GM23338 (cell line): ENCODE results near the gene SSH2. TPM values are rescaled to one million over a fixed set of nuclear protein-coding genes. Genes with fewer than 3 reads are reported as not detected.

ENCODE experiments used
- ATAC-seq: fragments of 200-7000 bp; cut with Tn5 transposase; 3 replicates; pipeline ENCODE4 v1.9.1; 2020
- DNase-seq: peaks from one replicate; pipeline ENCODE4 v3.0.0-alpha.2; 2015; ENCODE audit warnings: low spot score
- H2AFZ ChIP-seq: fragments of 200-600 bp; sonication (generic); 2 replicates; pipeline ENCODE4 v1.8.0; 2016; ENCODE audit warnings: antibody characterized with exemption, mild to moderate bottlenecking, moderate library complexity
- H3F3A ChIP-seq: fragments of 200-600 bp; sonication (generic); replicated peaks from 2 replicates; pipeline ENCODE4 v1.8.0; 2017; ENCODE audit warnings: antibody characterized with exemption, mixed run types, low read depth
- H3K27ac ChIP-seq: fragments of 200-600 bp; sonication (generic); 2 replicates; pipeline ENCODE4 v1.6.1; 2016; ENCODE audit warnings: low read depth
- H3K27me3 ChIP-seq: fragments of 200-600 bp; sonication (generic); 2 replicates; pipeline ENCODE4 v1.8.0; 2016; ENCODE audit warnings: mild to moderate bottlenecking, mixed run types, moderate library complexity; ENCODE audit not compliant: insufficient read depth
- H3K36me3 ChIP-seq: fragments of 200-600 bp; sonication (generic); 2 replicates; pipeline ENCODE4 v1.8.0; 2016; ENCODE audit warnings: mild to moderate bottlenecking; ENCODE audit not compliant: insufficient read depth
- H3K4me1 ChIP-seq: fragments of 200-600 bp; sonication (generic); 2 replicates; pipeline ENCODE4 v1.8.0; 2016; ENCODE audit warnings: mild to moderate bottlenecking, moderate library complexity; ENCODE audit not compliant: insufficient read depth
- H3K4me2 ChIP-seq: fragments of 200-600 bp; sonication (generic); 2 replicates; pipeline ENCODE4 v1.7.1; 2017; ENCODE audit warnings: mixed run types
- H3K4me3 ChIP-seq: fragments of 200-600 bp; sonication (generic); 2 replicates; pipeline ENCODE4 v1.6.1; 2016; ENCODE audit warnings: mixed run types
- H3K79me2 ChIP-seq: fragments of 200-600 bp; sonication (generic); replicated peaks from 2 replicates; pipeline ENCODE4 v1.8.0; 2017; ENCODE audit warnings: mild to moderate bottlenecking; ENCODE audit not compliant: insufficient read depth
- H3K9me2 ChIP-seq: fragments of 200-600 bp; sonication (generic); 2 replicates; pipeline ENCODE4 v1.8.0; 2017; ENCODE audit not compliant: insufficient read depth
- H4K20me1 ChIP-seq: fragments of 200-600 bp; sonication (generic); replicated peaks from 2 replicates; pipeline ENCODE4 v1.8.0; 2017; ENCODE audit warnings: mild to moderate bottlenecking; ENCODE audit not compliant: insufficient read depth
- H3K27ac Mint-ChIP-seq: 2 replicates; pipeline ENCODE4 v1.8.0; 2020; ENCODE audit warnings: inconsistent platforms, mild to moderate bottlenecking, moderate library complexity, mixed read lengths
- H3K27me3 Mint-ChIP-seq: 3 replicates; pipeline ENCODE4 v1.8.0; 2022; ENCODE audit warnings: low read depth, mild to moderate bottlenecking, moderate library complexity, mixed read lengths, inconsistent platforms; ENCODE audit not compliant: insufficient read depth, poor library complexity
- H3K36me3 Mint-ChIP-seq: 3 replicates; pipeline ENCODE4 v1.8.0; 2021; ENCODE audit warnings: low read depth, mild to moderate bottlenecking, inconsistent platforms, moderate library complexity, mixed read lengths
- H3K4me1 Mint-ChIP-seq: 3 replicates; pipeline ENCODE4 v1.8.0; 2020; ENCODE audit warnings: mild to moderate bottlenecking, inconsistent platforms, mixed read lengths
- H3K4me3 Mint-ChIP-seq: 3 replicates; pipeline ENCODE4 v1.8.0; 2021; ENCODE audit warnings: moderate library complexity, mild to moderate bottlenecking, inconsistent platforms, mixed read lengths
- H3K9me3 Mint-ChIP-seq: 3 replicates; pipeline ENCODE4 v1.8.0; 2020; ENCODE audit warnings: moderate library complexity, mild to moderate bottlenecking, inconsistent platforms, mixed read lengths
- CREB1 ChIP-seq: fragments of 250-450 bp; sonication (Bioruptor Pico); IDR thresholded peaks from 2 replicates; pipeline ENCODE4 v1.5.0; 2020; ENCODE audit warnings: low read depth, mild to moderate bottlenecking, moderate library complexity
- CTCF ChIP-seq, 2 experiments: fragments of 200-600 bp in 1 of 2; sonication (generic) in 1 of 2; conservative IDR thresholded peaks; 2 replicates each; pipeline versions ENCODE4 v1.5.1 to v1.6.1; 2016 to 2017; ENCODE audit warnings: antibody characterized with exemption in 2 of 2, low read depth in 2 of 2, mild to moderate bottlenecking in 2 of 2, moderate library complexity in 1 of 2
- ETS1 ChIP-seq: IDR thresholded peaks from 2 replicates; pipeline ENCODE4 v1.6.1; 2016; ENCODE audit warnings: antibody characterized with exemption
- EZH2 ChIP-seq: fragments of 200-600 bp; sonication (generic); IDR thresholded peaks from one replicate; pipeline ENCODE4 v1.8.0; 2017; ENCODE audit warnings: antibody characterized with exemption, mild to moderate bottlenecking, low read depth; ENCODE audit not compliant: unreplicated experiment
- EZH2phosphoT487 ChIP-seq: fragments of 200-600 bp; sonication (generic); IDR thresholded peaks from one replicate; pipeline ENCODE4 v1.8.1; 2018; ENCODE audit warnings: antibody characterized with exemption; ENCODE audit not compliant: unreplicated experiment
- JUNB ChIP-seq: IDR thresholded peaks from one replicate; pipeline ENCODE4 v1.6.1; 2016; ENCODE audit warnings: antibody characterized with exemption; ENCODE audit not compliant: unreplicated experiment
- NANOG ChIP-seq: IDR thresholded peaks from 2 replicates; pipeline ENCODE4 v1.6.1; 2016; ENCODE audit warnings: antibody characterized with exemption, borderline replicate concordance
- POLR2AphosphoS5 ChIP-seq: IDR thresholded peaks from 2 replicates; pipeline ENCODE4 v1.6.1; 2016; ENCODE audit warnings: antibody characterized with exemption, low read depth
- REST ChIP-seq: IDR thresholded peaks from one replicate; pipeline ENCODE4 v1.6.1; 2018; ENCODE audit warnings: antibody characterized with exemption; ENCODE audit not compliant: unreplicated experiment
- STAT1 ChIP-seq: IDR thresholded peaks from one replicate; pipeline ENCODE4 v1.6.1; 2016; ENCODE audit warnings: antibody characterized with exemption; ENCODE audit not compliant: unreplicated experiment
- ZNF114 ChIP-seq: fragments of 250-450 bp; sonication (Bioruptor Pico); IDR thresholded peaks from 2 replicates; pipeline ENCODE4 v1.5.0; 2020; ENCODE audit warnings: mild to moderate bottlenecking, moderate library complexity
- ZNF331 ChIP-seq: fragments of 250-450 bp; sonication (Bioruptor Pico); IDR thresholded peaks from 2 replicates; pipeline ENCODE4 v1.5.0; 2020; ENCODE audit warnings: low read depth, mild to moderate bottlenecking, moderate library complexity
- ZNF462 ChIP-seq: fragments of 250-450 bp; sonication (Bioruptor Pico); IDR thresholded peaks from 2 replicates; pipeline ENCODE4 v1.5.0; 2020; ENCODE audit warnings: mild to moderate bottlenecking, moderate library complexity
- polyA plus RNA-seq: library from polyadenylated mRNA; unstranded; fragments of >200 nt; fragmentation: Nextera tagmentation; extraction: Ambion mirVana; gene quantifications from 2 replicates; pipeline ENCODE4 v1.2.1, GENCODE V29; 2016
- total RNA-seq: library from RNA; depleted of rRNA; stranded (reverse); fragments of >200 nt; shearing (Covaris generic); gene quantifications from 2 replicates; pipeline ENCODE4 v1.2.3, GENCODE V29; 2014

The SSH2 gene
- total and polyA plus RNA-seq, 2 experiments from 2014 or later = 9.9 to 12.1 TPM

- no peak overlapping the region for H3K27ac Mint-ChIP-seq
These were observed 248.0 kb downstream of the SSH2 start for GRCh38 chr17:29682054-29682453.

More at GRCh38 chr17:29682054-29682453, 248.0 kb downstream of the SSH2 start:
- DNase-seq (no peak), ATAC-seq (no peak)
- Histone ChIP-seq H3K4me3 (no peak overlapping the region), H3K27me3 (no peaks in the 10 kb centered on the region), H3K79me2 (no peaks in the 10 kb centered on the region), H3K36me3 (no peaks in the 10 kb centered on the region), H3F3A (no peaks in the 10 kb centered on the region), H2AFZ (no peak overlapping the region), H3K27ac (no peak overlapping the region), H3K4me2 (no peak overlapping the region), H4K20me1 (no peaks in the 10 kb centered on the region), H3K9me2 (no peaks in the 10 kb centered on the region), H3K4me1 (peaks cover 4% of the 10 kb centered on the region; the same call in 1 of the 2 replicates)
- TF ChIP-seq EZH2phosphoT487 (no peak), JUNB (no peak), CTCF (conservative IDR thresholded peaks at IDR 0.05; ENCODE audit: low read depth in 2 of 2) (no peak), REST (no peak), POLR2AphosphoS5 (no peak), ZNF114 (CRISPR knock-in tag) (no peak), ZNF331 (no peak), CREB1 (no peak), STAT1 (no peak), ZNF462 (CRISPR knock-in tag) (no peak), ETS1 (no peak), EZH2 (no peak), NANOG (no peak)
- H3K4me3 Mint-ChIP-seq = no peak overlapping the region
- H3K27me3 Mint-ChIP-seq = peaks cover 3% of the 10 kb centered on the region
- no peaks in the 10 kb centered on the region for H3K36me3 Mint-ChIP-seq
- peaks cover 8% of the 10 kb centered on the region; the same call in 2 of the 3 replicates for H3K4me1 Mint-ChIP-seq
- no peaks in the 10 kb centered on the region for H3K9me3 Mint-ChIP-seq
